GM18861 (cell line): ENCODE measurements around the gene NAB2.
"Not testable (repeated sequence)": the region's sequence is repeated elsewhere in the genome, so short reads cannot be mapped to it uniquely, and the experiment has no call there.

Experiments
- ATAC-seq: cut with Tn5 transposase; IDR thresholded peaks from one replicate; pipeline ENCODE4 v1.9.1; 2021; ENCODE audit not compliant: unreplicated experiment

Gene NAB2

DNA sequence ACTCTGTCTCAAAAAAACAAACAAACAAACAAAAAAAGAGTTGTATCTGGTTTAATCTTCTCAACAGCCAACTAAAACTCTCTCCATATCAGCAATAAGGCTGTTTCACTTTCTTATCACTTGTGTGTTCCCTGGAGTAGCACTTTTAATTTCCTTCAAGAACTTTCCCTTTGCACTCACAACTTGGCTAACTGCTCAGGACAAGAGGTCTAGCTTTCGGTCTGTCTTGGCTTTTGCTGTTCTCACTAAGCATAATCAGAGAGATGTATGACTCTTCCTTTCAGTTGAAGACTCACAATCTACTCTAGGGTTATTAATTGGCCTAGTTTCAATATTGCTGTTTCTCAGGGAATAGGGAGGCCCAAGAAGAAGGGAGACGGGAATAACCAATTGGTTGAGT lies 22.7 kb upstream of the NAB2 start:
- no peak for ATAC-seq

DNA sequence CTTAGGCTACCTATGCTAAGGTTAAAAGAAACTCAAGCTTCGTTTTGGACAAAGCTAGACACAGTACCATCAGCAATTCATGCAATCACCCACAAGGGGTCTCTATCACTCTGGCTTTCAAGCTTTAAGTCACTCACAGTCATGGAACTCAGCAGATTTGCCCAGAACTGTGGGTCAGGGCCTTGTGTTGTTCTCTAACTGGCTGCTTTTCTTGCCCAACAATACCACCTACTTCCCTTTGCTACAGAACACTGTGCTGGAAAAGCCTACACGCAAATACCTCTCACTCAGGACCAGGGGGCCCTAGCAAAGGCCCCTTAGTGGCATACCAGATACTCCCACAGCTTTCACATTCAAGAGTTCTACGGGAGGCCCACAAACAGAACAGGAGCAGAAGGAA lies 19.4 kb upstream of the NAB2 start:
- ATAC-seq = peak; percentile 92

DNA sequence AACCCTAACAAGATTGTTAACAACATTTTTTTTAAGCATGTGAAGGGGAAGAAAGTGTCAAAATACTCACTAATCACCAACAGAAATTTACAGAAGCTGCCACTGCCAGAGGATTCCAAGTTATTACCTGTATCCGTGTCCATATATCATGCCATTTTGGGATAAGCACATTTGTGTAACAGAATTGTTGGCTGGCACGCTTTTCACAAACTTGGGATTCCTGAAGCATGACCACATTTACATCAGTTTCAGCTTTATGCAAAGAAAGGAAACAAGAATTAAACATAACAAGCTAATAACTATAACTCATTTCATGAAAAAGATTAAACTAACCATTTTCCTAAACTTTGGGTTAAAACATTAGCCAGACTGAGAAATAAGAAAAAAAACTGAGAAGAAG lies 16.3 kb upstream of the NAB2 start:
- ATAC-seq = no peak

DNA sequence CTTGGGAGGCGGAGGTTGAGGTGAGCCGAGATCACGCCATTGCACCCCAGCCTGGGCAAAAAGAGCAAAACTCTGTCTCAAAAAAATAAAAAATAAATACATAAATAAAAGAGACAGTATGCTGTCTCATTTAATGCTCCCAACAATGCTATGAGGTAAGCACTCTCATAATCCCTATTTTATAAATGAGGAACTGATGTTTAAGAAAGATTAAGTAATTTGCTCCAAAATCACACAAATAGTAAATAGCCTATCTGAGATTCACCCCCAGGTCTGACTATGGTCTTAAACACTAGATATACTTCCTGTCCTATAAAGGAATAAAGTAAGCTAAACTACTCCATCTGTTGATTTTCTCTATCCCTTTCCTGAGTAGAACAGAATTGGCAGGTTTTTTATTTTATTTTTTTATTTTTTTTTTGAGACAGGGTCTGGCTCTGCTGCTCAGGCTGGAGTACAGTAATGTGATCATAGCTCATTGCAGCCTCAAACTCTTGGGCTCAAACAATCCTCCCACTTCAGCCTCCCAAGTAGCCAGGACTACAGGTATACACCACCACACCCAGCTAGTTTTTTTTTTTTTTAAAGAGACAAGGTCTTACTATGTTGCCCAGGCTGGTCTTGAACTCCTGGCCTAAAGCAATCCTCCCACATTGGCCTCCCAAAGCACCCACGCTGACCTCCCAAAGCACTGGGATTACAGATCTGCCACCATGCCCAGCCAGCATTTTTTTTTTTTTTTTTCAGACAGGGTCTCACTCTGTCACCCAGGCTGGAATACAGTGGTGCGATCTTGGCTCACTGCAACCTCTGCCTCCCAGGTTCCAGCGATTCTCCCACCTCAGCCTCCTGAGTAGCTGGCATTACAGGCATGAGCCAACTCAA lies 15.1 kb upstream of the NAB2 start:
- ATAC-seq = not testable (repeated sequence)

DNA sequence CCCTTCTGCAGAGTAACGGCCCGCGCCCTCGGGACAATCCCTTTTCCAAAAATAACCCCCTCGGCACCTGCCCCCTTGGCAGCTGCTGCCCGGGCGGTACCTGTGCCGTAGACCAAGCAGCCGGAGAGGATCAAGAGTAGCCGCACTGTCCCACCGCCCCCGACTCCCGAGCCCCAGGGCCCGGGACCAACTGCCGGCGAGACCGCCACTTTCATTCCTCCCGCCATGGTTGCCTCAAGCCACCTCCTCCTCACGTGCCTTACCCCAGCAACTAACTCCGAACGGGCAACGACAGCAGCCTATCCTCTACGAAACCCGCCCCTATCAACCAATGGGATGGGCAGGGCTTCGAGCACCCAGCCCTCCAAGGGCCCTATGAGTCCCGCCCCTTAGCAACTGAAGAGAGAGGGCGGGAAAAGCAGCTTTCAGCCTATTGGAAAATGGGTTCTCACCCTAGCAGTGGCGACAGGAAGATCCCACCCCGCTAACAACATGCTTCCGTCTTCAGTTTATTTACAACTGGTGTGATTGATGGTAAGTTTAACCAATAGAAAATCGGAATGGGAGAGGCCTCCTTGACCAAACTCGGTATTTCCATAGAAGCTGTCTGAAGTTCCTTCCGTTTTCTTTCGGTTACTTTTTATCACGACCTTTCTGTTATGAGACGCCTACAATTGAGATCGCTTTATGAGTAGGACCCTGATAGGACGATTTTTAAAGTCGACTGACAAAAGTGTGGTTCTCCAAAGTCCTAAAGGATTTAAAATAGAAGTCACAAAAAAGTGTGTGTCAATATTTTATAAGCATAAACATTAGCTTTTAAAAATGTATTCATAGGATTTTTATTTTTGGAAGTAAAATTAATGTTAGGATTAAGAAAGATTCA lies 10.2 kb upstream of the NAB2 start, which contains the start of gene NEMP1:
TSS of gene NEMP1 (minus strand) at position 273 of the 886 bp plus-strand sequence. CDS start at position 227, 46 bp downstream.
- ATAC-seq = peak; percentile 86

DNA sequence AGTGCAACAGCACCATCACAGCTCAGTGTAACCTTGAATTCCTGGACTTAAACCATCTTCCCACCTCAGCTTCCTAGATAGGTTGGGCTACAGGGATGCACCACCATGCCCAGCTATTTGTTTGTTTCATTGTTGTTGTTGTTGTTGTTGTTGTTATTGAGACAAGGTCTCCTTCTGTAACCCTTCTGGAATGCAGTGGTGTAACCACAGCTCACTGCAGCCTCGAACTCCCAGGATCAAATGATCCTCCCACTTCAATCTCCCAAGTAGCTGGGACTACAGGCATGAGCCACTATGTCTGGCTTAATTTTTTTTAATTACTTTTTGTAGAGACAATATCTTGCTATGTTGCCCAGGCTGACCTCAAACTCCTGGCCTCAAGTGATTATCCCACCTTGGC lies 9.1 kb upstream of the NAB2 start:
- no peak for ATAC-seq

DNA sequence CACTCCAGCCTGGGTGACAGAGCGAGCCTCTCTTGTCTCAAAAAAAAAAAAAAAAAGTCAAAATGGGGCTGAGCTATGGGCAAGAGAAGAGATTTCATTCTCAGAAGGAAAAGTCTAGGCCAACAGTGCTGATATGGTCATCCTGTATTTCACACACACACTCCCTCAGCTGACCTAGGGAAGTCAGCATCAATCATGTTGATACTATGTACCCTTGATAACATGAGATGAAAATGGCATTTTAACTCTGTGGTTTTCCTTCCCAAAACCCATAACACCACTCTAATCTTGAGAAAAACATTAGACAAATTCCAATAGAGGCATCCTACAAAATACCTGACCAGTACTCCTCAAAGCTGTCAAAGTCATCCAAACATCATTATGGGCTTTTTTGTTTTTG lies 8.1 kb upstream of the NAB2 start:
- ATAC-seq = no peak

DNA sequence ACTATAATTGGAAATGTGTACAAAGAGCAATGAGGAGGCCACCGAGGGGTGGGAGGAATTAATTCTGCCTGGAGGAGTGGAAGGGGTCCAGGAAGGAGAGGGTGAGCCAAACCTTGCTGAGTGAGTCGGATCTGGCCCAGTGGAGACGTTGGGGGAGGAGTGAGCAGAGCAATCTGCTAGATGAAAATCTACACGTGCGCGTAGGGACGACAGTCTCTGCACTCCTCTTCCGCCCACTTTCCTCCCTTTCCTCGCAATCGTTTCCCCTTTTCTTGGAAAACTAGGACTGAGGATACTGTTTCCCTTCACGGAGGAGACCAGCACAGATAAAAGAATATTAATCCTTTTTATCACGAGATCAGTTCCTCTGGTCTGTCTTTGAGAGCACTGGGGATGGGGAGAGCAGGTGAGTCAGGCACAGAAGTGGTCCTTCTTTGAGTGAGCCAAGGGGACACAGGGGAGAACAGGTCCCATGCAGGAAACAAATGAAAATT lies 2.9 kb upstream of the NAB2 start:
- no peak for ATAC-seq

- ATAC-seq = peak; percentile 9
These were observed 2.4 kb upstream of the NAB2 start for GRCh38 chr12:57086493-57087009.

DNA sequence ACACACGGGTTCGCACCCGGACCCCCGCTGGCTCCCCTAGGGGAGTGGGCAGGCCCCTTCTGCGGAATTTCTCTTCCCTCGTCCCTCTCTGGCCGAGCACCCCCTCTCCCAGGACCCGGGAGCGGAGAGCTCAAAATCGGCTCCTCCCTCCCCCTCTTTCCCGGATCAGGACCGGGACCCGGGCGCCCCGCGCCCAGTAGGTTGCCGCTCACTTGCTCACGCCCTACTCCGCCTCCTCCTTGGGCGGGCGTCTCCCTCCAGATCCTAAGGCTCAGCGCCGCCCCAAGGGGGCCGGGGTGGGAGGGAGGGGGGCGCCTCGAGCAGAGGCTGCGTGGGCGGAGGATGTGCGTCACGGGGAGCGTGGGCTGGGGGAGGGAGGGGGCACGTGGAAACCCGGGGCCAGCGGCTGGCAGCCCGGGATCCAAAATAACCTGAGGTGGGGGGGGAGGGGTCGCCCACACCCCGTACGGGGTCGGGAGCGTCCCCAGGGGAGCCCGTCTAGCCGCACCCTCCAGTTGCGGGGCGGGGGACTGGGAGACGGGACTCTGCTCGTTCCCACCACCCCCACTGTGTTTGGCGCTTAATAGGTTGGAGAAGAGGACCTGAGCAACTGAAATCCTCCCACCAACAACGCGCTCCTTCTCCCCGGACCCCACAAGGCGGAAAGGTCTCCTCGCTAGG lies 1.8 kb upstream of the NAB2 start:
- ATAC-seq = peak; percentile 17

- ATAC-seq = peak; percentile 28
These were observed 1.1 kb upstream of the NAB2 start for GRCh38 chr12:57087691-57088353.

- no peak for ATAC-seq
These were observed 644 bp downstream of the NAB2 start for GRCh38 chr12:57089271-57090245.

DNA sequence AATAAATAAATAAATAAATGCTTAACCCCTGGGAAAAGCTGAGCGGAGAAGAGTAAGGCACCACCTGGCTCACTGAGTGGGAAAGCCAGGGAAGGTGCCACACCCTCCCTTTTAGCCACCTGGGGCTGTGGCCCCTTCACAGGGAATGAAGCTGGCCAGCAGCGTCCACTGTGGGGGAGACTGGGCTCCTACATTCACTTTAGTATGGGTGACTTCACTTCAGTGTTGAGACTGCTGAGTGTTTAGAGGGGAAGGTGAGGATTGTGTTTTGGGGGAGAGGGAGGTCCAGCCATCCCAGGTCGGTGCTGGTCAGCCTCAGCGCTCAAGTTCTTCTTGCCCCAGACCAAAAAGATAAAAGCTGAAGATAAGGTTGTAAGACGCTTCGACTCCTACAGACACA lies 1.6 kb downstream of the NAB2 start:
- ATAC-seq = no peak

- no peak for ATAC-seq
These were observed 2.2 kb downstream of the NAB2 start for GRCh38 chr12:57090924-57091637.

GRCh38 chr12:57091638-57092528 lies 3.0 kb downstream of the NAB2 start:
- no peak for ATAC-seq

DNA sequence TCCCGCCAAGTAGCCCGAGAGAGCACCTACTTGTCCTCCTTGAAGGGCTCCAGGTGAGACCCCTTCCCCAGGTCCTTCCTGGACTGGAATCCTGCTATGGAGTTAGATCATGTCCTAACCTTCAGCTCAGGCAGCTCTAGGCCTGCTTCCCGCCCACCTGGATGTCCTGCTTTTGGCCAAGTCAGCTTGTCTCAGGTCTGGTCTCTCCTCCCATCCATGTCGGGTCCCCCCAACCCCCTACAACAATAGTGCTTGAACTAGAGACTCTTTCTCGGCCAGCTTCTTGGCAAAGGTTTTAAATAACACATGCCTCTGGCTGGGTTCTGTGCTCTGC lies 3.6 kb downstream of the NAB2 start:
- no peak for ATAC-seq

DNA sequence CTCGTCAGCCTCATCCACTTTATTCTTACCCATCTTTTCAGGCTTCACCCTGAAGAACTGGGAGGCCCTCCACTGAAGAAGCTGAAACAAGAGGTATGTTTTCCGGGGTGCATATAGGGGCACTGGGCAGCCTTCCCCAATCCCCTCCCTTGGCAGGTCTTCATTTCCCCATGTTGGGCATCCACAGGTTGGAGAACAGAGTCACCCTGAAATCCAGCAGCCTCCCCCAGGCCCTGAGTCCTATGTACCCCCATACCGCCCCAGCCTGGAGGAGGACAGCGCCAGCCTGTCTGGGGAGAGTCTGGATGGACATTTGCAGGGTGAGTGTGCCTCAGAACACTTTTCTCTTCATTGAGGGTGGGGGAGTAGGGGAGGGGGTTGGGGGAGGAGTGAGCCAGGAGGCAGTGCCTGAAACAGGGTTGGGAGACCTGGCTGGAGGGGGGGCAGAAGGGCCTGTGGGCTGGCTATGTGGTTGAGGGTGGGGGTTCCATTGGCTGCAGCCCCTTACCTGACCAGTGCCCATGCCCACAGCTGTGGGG lies 4.0 kb downstream of the NAB2 start:
- ATAC-seq = no peak
